Fibroblast of lung (primary cell): ENCODE data around the gene IGSF22. TPM values are rescaled to one million over a fixed set of nuclear protein-coding genes. Genes with fewer than 3 reads are reported as not detected.

Experiments used
- DNase-seq, 2 donors: peaks; one replicate each; pipeline versions ENCODE4 v3.0.0 to v3.0.0-alpha.2; 2010; ENCODE audit warnings: low read depth in 2 of 2
- H2AFZ ChIP-seq: 2 replicates; pipeline ENCODE4 v1.5.1; 2012; ENCODE audit warnings: low read length, control low read depth, inconsistent platforms
- H3K27ac ChIP-seq: 2 replicates; pipeline ENCODE4 v1.5.1; 2011; ENCODE audit warnings: low read length, control low read depth; ENCODE audit not compliant: insufficient read depth
- H3K27me3 ChIP-seq: 2 replicates; pipeline ENCODE4 v1.5.1; 2011; ENCODE audit warnings: mild to moderate bottlenecking, low read length; ENCODE audit not compliant: control insufficient read depth, insufficient read depth
- H3K36me3 ChIP-seq: 2 replicates; pipeline ENCODE4 v1.5.1; 2011; ENCODE audit warnings: low read length; ENCODE audit not compliant: control insufficient read depth, insufficient read depth
- H3K4me1 ChIP-seq: 2 replicates; pipeline ENCODE4 v1.5.1; 2011; ENCODE audit warnings: low read length; ENCODE audit not compliant: control insufficient read depth, insufficient read depth; ENCODE audit errors: extremely low read depth
- H3K4me2 ChIP-seq: 2 replicates; pipeline ENCODE4 v1.5.1; 2011; ENCODE audit warnings: low read length, control low read depth; ENCODE audit not compliant: insufficient read depth; ENCODE audit errors: extremely low read depth
- H3K4me3 ChIP-seq, 4 experiments: fragments of 200-600 bp in 1 of 4; sonication (generic) in 1 of 4; replicated peaks in 1 of 4; 2 replicates each; pipeline ENCODE4 v1.5.1; 2011 to 2016; ENCODE audit warnings: low read length in 4 of 4, low read depth in 3 of 4, mild to moderate bottlenecking in 3 of 4, control low read depth in 2 of 4, inconsistent platforms in 1 of 4, mixed read lengths in 1 of 4; ENCODE audit not compliant: insufficient read depth in 1 of 4; ENCODE audit errors: control extremely low read depth in 1 of 4
- H3K79me2 ChIP-seq: 2 replicates; pipeline ENCODE4 v1.5.1; 2012; ENCODE audit warnings: mild to moderate bottlenecking, low read length, inconsistent platforms; ENCODE audit not compliant: control insufficient read depth, insufficient read depth
- H3K9ac ChIP-seq: 2 replicates; pipeline ENCODE4 v1.5.1; 2011; ENCODE audit warnings: mild to moderate bottlenecking, low read length, control low read depth; ENCODE audit not compliant: insufficient read depth
- H3K9me3 ChIP-seq: 2 replicates; pipeline ENCODE4 v1.5.1; 2012; ENCODE audit warnings: low read depth, low read length; ENCODE audit not compliant: control insufficient read depth, insufficient read depth
- H4K20me1 ChIP-seq: 2 replicates; pipeline ENCODE4 v1.5.1; 2011; ENCODE audit warnings: low read length; ENCODE audit not compliant: control insufficient read depth, insufficient read depth; ENCODE audit errors: extremely low read depth
- EZH2 ChIP-seq: IDR thresholded peaks from 2 replicates; pipeline ENCODE4 v1.5.1; 2012; ENCODE audit warnings: low read length, control low read depth, mild to moderate bottlenecking; ENCODE audit errors: missing control alignments
- polyA plus RNA-seq, 2 donors: library from polyadenylated mRNA; depleted of rRNA in 1 of 2; stranded (reverse) in 1 of 2; unstranded in 1 of 2; fragments of >200 nt; gene quantifications; 2 replicates each; pipeline ENCODE4 v1.2.1, GENCODE V29; 2011 to 2012; ENCODE audit warnings: missing spikeins in 1 of 2
- total RNA-seq: library from RNA; depleted of rRNA; stranded (reverse); fragments of >200 nt; gene quantifications from 2 replicates; pipeline ENCODE4 v1.2.1, GENCODE V29; 2014
- TF ChIP-seq, protein P1 (sequence below), 2 donors: IDR thresholded peaks in 1 of 2; conservative IDR thresholded peaks in 1 of 2; 1 replicate in 1 of 2; 2 replicates in 1 of 2; pipeline ENCODE4 v1.5.1; 2011 to 2012; ENCODE audit warnings: low read length in 2 of 2, control low read depth in 1 of 2, inconsistent platforms in 1 of 2, low read depth in 1 of 2, mild to moderate bottlenecking in 1 of 2

IGSF22 gene
- total and polyA plus RNA-seq, 2 donors (not counting 1 experiment from before 2014, with no cell fraction given), result under 0.01 TPM; not detected in 1

DNA sequence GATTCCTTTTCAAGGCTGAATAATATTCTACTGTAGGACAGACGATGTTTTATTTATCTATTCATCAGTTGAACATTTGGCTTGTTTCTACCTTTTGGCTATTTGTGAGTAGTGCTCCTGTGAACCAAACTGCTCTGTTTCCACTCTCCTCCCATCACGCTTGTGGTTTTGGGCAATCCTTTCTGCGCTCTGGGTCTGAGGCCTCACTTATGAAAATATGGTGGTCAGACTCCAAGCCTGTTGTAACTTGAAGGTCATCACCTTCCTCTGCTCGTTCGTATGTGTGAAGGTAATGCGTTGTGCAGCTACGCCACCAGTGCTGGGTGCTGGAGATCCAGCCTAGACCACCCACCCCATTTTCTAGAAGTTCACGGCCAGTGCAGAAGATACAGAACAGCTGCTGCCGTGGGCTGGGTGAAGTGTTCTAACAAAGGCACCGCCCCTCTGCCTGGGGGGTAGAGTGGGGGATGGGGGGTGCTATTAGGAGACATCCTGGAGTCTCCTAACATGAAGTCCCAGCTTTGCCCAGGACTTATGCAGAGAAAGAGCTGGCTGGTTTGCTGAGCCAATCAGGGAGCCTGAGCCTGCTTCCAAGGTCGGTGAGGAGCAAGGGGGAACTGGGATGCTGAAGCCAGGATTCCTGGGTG lies 44.6 kb upstream of the IGSF22 start:
- H3K36me3 ChIP-seq, result no peaks in the 10 kb centered on the region
- peaks cover 13% of the 10 kb centered on the region for H3K27me3 ChIP-seq
- DNase-seq, result no peak
- H3K4me1 ChIP-seq, result no peaks in the 10 kb centered on the region
- H3K79me2 ChIP-seq, result no peaks in the 10 kb centered on the region
- H3K9ac ChIP-seq, result no peak overlapping the region
- H4K20me1 ChIP-seq, result no peaks in the 10 kb centered on the region
- H3K4me3 ChIP-seq, result no peak overlapping the region
- TF ChIP-seq, protein P1, sequence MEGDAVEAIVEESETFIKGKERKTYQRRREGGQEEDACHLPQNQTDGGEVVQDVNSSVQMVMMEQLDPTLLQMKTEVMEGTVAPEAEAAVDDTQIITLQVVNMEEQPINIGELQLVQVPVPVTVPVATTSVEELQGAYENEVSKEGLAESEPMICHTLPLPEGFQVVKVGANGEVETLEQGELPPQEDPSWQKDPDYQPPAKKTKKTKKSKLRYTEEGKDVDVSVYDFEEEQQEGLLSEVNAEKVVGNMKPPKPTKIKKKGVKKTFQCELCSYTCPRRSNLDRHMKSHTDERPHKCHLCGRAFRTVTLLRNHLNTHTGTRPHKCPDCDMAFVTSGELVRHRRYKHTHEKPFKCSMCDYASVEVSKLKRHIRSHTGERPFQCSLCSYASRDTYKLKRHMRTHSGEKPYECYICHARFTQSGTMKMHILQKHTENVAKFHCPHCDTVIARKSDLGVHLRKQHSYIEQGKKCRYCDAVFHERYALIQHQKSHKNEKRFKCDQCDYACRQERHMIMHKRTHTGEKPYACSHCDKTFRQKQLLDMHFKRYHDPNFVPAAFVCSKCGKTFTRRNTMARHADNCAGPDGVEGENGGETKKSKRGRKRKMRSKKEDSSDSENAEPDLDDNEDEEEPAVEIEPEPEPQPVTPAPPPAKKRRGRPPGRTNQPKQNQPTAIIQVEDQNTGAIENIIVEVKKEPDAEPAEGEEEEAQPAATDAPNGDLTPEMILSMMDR (conservative IDR thresholded peaks at IDR 0.05 in 1 of 2, IDR thresholded peaks at IDR 0.05 in 1 of 2; ENCODE audit: low read depth in 1 of 2, low read length in 2 of 2), result no peak
- no peak for TF ChIP-seq EZH2
- no peak overlapping the region for H2AFZ ChIP-seq
- no peak overlapping the region for H3K4me2 ChIP-seq
- no peak overlapping the region for H3K27ac ChIP-seq
- H3K9me3 ChIP-seq, result no peaks in the 10 kb centered on the region

DNA sequence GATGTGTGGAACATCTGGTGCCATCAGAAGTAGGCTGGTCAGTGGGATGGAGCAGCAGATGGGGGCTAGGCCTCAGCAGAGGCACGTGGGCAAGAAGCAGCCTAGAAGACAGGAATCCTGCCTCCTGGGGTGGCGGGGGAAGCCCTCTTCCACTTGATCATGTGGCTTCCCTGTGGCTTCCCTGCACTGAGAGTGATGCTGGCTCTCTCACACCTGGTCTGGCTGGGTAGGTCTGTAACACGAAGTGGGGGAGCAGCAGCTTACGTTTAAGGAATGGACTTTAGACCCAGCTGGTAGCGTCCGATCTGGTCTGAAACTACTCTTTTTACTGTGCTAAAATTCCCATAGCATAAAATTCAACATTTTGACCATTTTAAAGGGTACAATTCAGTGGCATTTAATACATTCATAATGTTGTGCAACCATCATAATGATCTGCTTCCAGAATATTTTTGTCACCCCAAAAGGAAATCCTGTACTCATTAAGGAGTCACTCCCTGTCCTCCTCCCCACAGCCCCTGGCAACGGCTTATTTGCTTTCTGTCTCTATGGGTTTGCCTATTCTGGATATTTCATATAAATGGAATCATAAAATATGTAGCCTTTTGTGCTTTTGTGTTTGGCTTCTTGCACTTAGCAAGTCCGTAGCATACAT lies 43.9 kb upstream of the IGSF22 start:
- no peaks in the 10 kb centered on the region for H3K36me3 ChIP-seq
- TF ChIP-seq, protein P1 (conservative IDR thresholded peaks at IDR 0.05 in 1 of 2, IDR thresholded peaks at IDR 0.05 in 1 of 2; ENCODE audit: low read depth in 1 of 2, low read length in 2 of 2), result no peak
- no peak for TF ChIP-seq EZH2
- peaks cover 13% of the 10 kb centered on the region for H3K27me3 ChIP-seq
- no peaks in the 10 kb centered on the region for H3K4me1 ChIP-seq
- H4K20me1 ChIP-seq, result no peaks in the 10 kb centered on the region
- H3K9me3 ChIP-seq, result no peaks in the 10 kb centered on the region
- H3K4me2 ChIP-seq, result no peak overlapping the region
- no peak overlapping the region for H3K4me3 ChIP-seq
- H3K9ac ChIP-seq, result no peak overlapping the region
- no peaks in the 10 kb centered on the region for H3K79me2 ChIP-seq
- no peak overlapping the region for H3K27ac ChIP-seq
- no peak overlapping the region for H2AFZ ChIP-seq
- DNase-seq, result no peak

DNA sequence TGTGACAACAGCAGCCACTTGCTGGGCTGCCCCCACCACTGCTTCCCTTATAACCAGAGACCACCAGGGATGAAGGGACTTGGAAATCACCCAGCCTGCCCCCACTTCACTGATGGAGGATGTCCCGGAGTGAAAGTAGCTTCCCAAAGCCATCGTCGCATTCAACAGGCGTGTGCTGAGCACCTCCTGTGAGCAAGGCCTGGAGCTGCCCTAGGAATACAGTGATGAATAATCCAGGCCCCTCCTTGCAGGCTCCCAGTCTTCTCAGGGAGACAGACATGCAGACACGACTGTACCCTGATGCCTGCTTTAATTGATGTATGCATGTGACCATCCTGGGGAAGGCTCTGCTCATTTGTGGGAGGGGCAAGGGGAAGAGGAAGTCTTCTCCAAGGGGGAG lies 43.0 kb upstream of the IGSF22 start:
- Histone ChIP-seq H4K20me1 (no peaks in the 10 kb centered on the region), H3K27me3 (peaks cover 10% of the 10 kb centered on the region), H3K79me2 (no peaks in the 10 kb centered on the region), H3K4me3 (no peak overlapping the region), H3K36me3 (no peaks in the 10 kb centered on the region), H3K4me2 (no peak overlapping the region), H2AFZ (no peak overlapping the region), H3K4me1 (no peaks in the 10 kb centered on the region), H3K27ac (no peak overlapping the region), H3K9me3 (no peaks in the 10 kb centered on the region), H3K9ac (no peak overlapping the region)
- no peak for TF ChIP-seq EZH2
- TF ChIP-seq, protein P1 (conservative IDR thresholded peaks at IDR 0.05 in 1 of 2, IDR thresholded peaks at IDR 0.05 in 1 of 2; ENCODE audit: low read depth in 1 of 2, low read length in 2 of 2), result no peak
- DNase-seq, result no peak
